SK-N-SH (cell line): ENCODE results near the gene CCL27. TPM values are rescaled to one million over a fixed set of nuclear protein-coding genes. Genes with fewer than 3 reads are reported as not detected.

Experiments used
- CTCF ChIA-PET: fragments of 300-600, 350-600 bp; formaldehyde crosslinking; extraction: SDS; loops from one replicate; lab custom pipeline; 2021; lab: Yijun Ruan, JAX
- POLR2A ChIA-PET: fragments of 350-600 bp; sonication (Branson Sonifier 250); formaldehyde crosslinking; extraction: SDS; loops from one replicate; lab custom pipeline; 2020; ENCODE audit warnings: antibody characterized with exemption, inconsistent platforms; lab: Yijun Ruan, JAX
- DNase-seq: peaks from one replicate; pipeline ENCODE4 v3.0.0; 2012
- H2AFZ ChIP-seq: fragments of 200-600 bp; sonication (generic); 2 replicates; pipeline ENCODE4 v1.8.1; 2016; ENCODE audit warnings: antibody characterized with exemption, mild to moderate bottlenecking, low read depth
- H3F3A ChIP-seq: fragments of 200-600 bp; sonication (generic); replicated peaks from 2 replicates; pipeline ENCODE3; 2016; ENCODE audit warnings: antibody characterized with exemption, mild to moderate bottlenecking; ENCODE audit not compliant: insufficient read depth
- H3K27ac ChIP-seq, 2 experiments: fragments of 200-500 bp in 1 of 2; fragments of 200-600 bp in 1 of 2; sonication (Bioruptor generic) in 1 of 2; sonication (generic), shearing (Covaris generic) in 1 of 2; 2 replicates each; pipeline versions ENCODE4 v1.5.1 to v1.6.1; 2014 to 2016; ENCODE audit warnings: low read depth in 2 of 2, inconsistent platforms in 1 of 2, low read length in 1 of 2, mild to moderate bottlenecking in 1 of 2, mixed read lengths in 1 of 2
- H3K27me3 ChIP-seq: fragments of 200-600 bp; sonication (generic), shearing (Covaris generic); 2 replicates; pipeline ENCODE4 v1.6.1; 2016; ENCODE audit warnings: mixed run types; ENCODE audit not compliant: insufficient read depth
- H3K36me3 ChIP-seq, 2 experiments: fragments of 200-500 bp in 1 of 2; fragments of 200-600 bp in 1 of 2; sonication (Bioruptor generic) in 1 of 2; sonication (generic) in 1 of 2; replicated peaks in 1 of 2; 2 replicates each; pipeline versions ENCODE3 to v1.5.1; 2014 to 2016; ENCODE audit warnings: low read length in 1 of 2, mild to moderate bottlenecking in 1 of 2; ENCODE audit not compliant: insufficient read depth in 2 of 2, control insufficient read depth in 1 of 2
- H3K4me1 ChIP-seq, 2 experiments: fragments of 200-500 bp in 1 of 2; fragments of 200-600 bp in 1 of 2; sonication (Bioruptor generic) in 1 of 2; sonication (generic), shearing (Covaris generic) in 1 of 2; 2 replicates each; pipeline versions ENCODE4 v1.5.1 to v1.6.1; 2014 to 2016; ENCODE audit warnings: low read depth in 1 of 2, low read length in 1 of 2, mixed run types in 1 of 2; ENCODE audit not compliant: insufficient read depth in 2 of 2, control insufficient read depth in 1 of 2
- H3K4me2 ChIP-seq: fragments of 200-600 bp; sonication (generic), shearing (Covaris generic); 2 replicates; pipeline ENCODE4 v1.6.1; 2017; ENCODE audit warnings: mixed run types
- H3K4me3 ChIP-seq, 2 experiments: fragments of 200-500 bp in 1 of 2; fragments of 200-600 bp in 1 of 2; sonication (Bioruptor generic) in 1 of 2; sonication (generic), shearing (Covaris generic) in 1 of 2; 2 replicates each; pipeline versions ENCODE4 v1.5.1 to v1.8.1; 2014 to 2016; ENCODE audit warnings: low read depth in 2 of 2, inconsistent platforms in 1 of 2, low read length in 1 of 2, mild to moderate bottlenecking in 1 of 2, mixed read lengths in 1 of 2, moderate library complexity in 1 of 2
- H3K79me2 ChIP-seq: fragments of 200-600 bp; sonication (generic); 2 replicates; pipeline ENCODE4 v1.8.1; 2017; ENCODE audit warnings: mild to moderate bottlenecking; ENCODE audit not compliant: insufficient read depth
- H3K9ac ChIP-seq: fragments of 200-600 bp; sonication (generic); 2 replicates; pipeline ENCODE4 v1.6.1; 2017; ENCODE audit warnings: mixed run types
- H3K9me2 ChIP-seq: fragments of 200-600 bp; sonication (generic); 2 replicates; pipeline ENCODE4 v1.6.1; 2017; ENCODE audit warnings: mixed run types
- H3K9me3 ChIP-seq: fragments of 200-600 bp; sonication (generic); 2 replicates; pipeline ENCODE4 v1.6.1; 2017; ENCODE audit warnings: mixed run types, mild to moderate bottlenecking, moderate library complexity
- H4K20me1 ChIP-seq: fragments of 200-600 bp; sonication (generic); 2 replicates; pipeline ENCODE4 v1.6.1; 2017; ENCODE audit warnings: mild to moderate bottlenecking, mixed run types; ENCODE audit not compliant: insufficient read depth
- ELF1 ChIP-seq: IDR thresholded peaks from 2 replicates; pipeline ENCODE4 v1.4.0; 2012
- EZH2phosphoT487 ChIP-seq: fragments of 200-600 bp; sonication (generic); IDR thresholded peaks from 2 replicates; pipeline ENCODE4 v1.6.1; 2017; ENCODE audit warnings: low read depth, mixed run types, mild to moderate bottlenecking, antibody characterized with exemption, moderate library complexity, borderline replicate concordance
- FOXJ3 ChIP-seq: sonication (generic); formaldehyde crosslinking; IDR thresholded peaks from 2 replicates; pipeline ENCODE4 v1.5.1; 2020; ENCODE audit warnings: mild to moderate bottlenecking, missing genetic modification reagents
- FOXM1 ChIP-seq: IDR thresholded peaks from 2 replicates; pipeline ENCODE4 v1.4.0; 2012; ENCODE audit warnings: low read depth, mild to moderate bottlenecking
- GABPA ChIP-seq: IDR thresholded peaks from 2 replicates; pipeline ENCODE4 v1.4.0; 2012; ENCODE audit warnings: low read depth, mild to moderate bottlenecking
- MAX ChIP-seq: IDR thresholded peaks from 2 replicates; pipeline ENCODE4 v1.4.0; 2012; ENCODE audit warnings: low read depth
- NRF1 ChIP-seq: IDR thresholded peaks from 2 replicates; pipeline ENCODE4 v1.6.1; 2012; ENCODE audit warnings: low read depth, mild to moderate bottlenecking, low read length
- PBX3 ChIP-seq: IDR thresholded peaks from 2 replicates; pipeline ENCODE4; 2012
- POLR2AphosphoS5 ChIP-seq: IDR thresholded peaks from 2 replicates; pipeline ENCODE4 v1.6.1; 2012; ENCODE audit warnings: low read depth, low read length
- SIN3A ChIP-seq: IDR thresholded peaks from 2 replicates; pipeline ENCODE4 v1.6.1; 2012; ENCODE audit warnings: low read depth, mild to moderate bottlenecking, low read length, moderate library complexity, borderline replicate concordance
- SMC3 ChIP-seq: IDR thresholded peaks from 2 replicates; pipeline ENCODE4 v1.6.1; 2012; ENCODE audit warnings: low read depth, low read length, improper control_type of control experiment
- TAF1 ChIP-seq: IDR thresholded peaks from 2 replicates; pipeline ENCODE4 v1.6.1; 2012; ENCODE audit warnings: low read depth, mild to moderate bottlenecking, low read length, moderate library complexity, borderline replicate concordance
- TCF12 ChIP-seq: IDR thresholded peaks from 2 replicates; pipeline ENCODE4 v1.4.0; 2012
- WGBS: methylation state at CpG from one replicate; pipeline ENCODE4 v1.1.6; 2017; ENCODE audit warnings: low lambda C conversion rate; 5-methylcytosine and 5-hydroxymethylcytosine counted together
- polyA plus RNA-seq, 3 experiments: library from polyadenylated mRNA; depleted of rRNA; stranded (reverse); fragments of >200 nt; gene quantifications; 2 replicates each; pipeline ENCODE4 v1.2.3, GENCODE V29; 2012
- TF ChIP-seq, protein P1 (sequence below): IDR thresholded peaks from 2 replicates; pipeline ENCODE4 v1.6.1; 2012; ENCODE audit warnings: mild to moderate bottlenecking, low read depth, low read length, moderate library complexity
- TF ChIP-seq, protein P2 (sequence below): fragments of 150-350 bp; IDR thresholded peaks from 2 replicates; pipeline ENCODE4 v1.6.1; 2017; ENCODE audit warnings: antibody characterized with exemption, low read length, low read depth, borderline replicate concordance

Gene CCL27
- polyA plus RNA-seq, 1 of the 3 experiments (the other 2 are of a cell fraction) = not detected

DNA sequence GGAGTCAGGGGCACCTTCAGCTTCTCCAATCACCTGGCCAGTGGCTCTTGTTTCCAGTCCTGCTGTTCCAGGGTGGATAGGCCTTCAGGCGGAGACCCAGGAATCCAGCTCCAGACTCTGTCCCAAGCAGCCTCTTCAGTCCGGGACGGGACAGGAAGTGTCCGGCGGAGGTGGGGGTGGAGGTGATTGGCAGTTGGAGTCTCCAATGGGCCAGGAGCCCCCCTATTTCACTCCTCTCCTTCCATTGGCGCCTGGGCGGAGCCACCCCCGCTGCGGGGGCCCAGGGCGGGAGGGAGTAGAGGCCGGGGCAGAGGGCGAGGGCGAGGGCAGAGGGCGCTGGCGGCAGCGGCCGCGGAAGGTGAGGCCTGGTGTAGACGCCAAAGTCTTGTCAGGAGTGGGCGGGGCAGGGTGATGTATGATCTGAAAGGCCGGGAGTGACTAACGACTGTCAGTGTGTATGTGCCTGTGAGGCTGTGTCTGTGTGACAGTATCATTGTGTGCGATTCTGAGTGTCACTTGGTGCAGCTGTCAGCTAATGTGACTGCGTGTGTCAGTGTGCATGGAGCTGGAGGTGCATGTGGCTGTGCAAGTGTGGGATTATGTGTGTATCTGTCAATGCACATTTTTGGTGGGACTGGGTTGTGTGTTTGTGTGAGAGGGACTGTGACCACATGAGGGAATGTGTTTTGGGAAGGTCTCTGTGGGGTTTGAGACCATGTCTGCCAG, 10.4 kb downstream of the CCL27 start, which contains the start of gene IL11RA:
Gene IL11RA, plus strand, starts transcription at position 310 of the 726 bp plus-strand sequence. CDS start 3,033 bp downstream, outside the sequence.
- TF ChIP-seq POLR2AphosphoS5 (no peak), TAF1 (no peak), NRF1 (no peak), SMC3 (no peak), GABPA (0 out of 2 replicates have a peak, but pooled peaks have one; percentile 19), PBX3 (peak; percentile 64)
- TF ChIP-seq, protein P1, sequence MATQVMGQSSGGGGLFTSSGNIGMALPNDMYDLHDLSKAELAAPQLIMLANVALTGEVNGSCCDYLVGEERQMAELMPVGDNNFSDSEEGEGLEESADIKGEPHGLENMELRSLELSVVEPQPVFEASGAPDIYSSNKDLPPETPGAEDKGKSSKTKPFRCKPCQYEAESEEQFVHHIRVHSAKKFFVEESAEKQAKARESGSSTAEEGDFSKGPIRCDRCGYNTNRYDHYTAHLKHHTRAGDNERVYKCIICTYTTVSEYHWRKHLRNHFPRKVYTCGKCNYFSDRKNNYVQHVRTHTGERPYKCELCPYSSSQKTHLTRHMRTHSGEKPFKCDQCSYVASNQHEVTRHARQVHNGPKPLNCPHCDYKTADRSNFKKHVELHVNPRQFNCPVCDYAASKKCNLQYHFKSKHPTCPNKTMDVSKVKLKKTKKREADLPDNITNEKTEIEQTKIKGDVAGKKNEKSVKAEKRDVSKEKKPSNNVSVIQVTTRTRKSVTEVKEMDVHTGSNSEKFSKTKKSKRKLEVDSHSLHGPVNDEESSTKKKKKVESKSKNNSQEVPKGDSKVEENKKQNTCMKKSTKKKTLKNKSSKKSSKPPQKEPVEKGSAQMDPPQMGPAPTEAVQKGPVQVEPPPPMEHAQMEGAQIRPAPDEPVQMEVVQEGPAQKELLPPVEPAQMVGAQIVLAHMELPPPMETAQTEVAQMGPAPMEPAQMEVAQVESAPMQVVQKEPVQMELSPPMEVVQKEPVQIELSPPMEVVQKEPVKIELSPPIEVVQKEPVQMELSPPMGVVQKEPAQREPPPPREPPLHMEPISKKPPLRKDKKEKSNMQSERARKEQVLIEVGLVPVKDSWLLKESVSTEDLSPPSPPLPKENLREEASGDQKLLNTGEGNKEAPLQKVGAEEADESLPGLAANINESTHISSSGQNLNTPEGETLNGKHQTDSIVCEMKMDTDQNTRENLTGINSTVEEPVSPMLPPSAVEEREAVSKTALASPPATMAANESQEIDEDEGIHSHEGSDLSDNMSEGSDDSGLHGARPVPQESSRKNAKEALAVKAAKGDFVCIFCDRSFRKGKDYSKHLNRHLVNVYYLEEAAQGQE = no peak
- Histone ChIP-seq H3K4me2 (peak within 1 kb of the TSS; percentile 76), H3K9ac (peak within 1 kb of the TSS; percentile 32; the same call in 1 of the 2 replicates), H3K36me3 (peaks cover 13 to 19% of the 10 kb centered on the region in 2 experiments), H2AFZ (0 out of 2 replicates have a peak within 1 kb of the TSS, but pooled peaks have one; percentile 71), H3K27me3 (no peaks in the 10 kb centered on the region), H3K79me2 (peaks cover 12% of the 10 kb centered on the region; the same call in 1 of the 2 replicates), H3K4me3 (no peak within 1 kb of the TSS), H3K9me2 (no peaks in the 10 kb centered on the region), H3K4me1 (peaks cover 23 to 87% of the 10 kb centered on the region in 2 experiments), H3K27ac (peak within 1 kb of the TSS; percentile 67 to 96), H4K20me1 (no peaks in the 10 kb centered on the region), H3K9me3 (no peaks in the 10 kb centered on the region), H3F3A (peaks cover 3% of the 10 kb centered on the region)
- ChIA-PET CTCF (interaction anchor here (4.2 to 14.1 kb wide), 2 partner anchors 12 to 15 kb away, joined by 20 to 152 read pairs; partner anchors contain the start of gene SIGMAR1), POLR2A (interaction anchor here (1.2 kb wide), 1 partner anchor 13 kb away, joined by 3 read pairs; no protein-coding TSS in a partner anchor)
- no peak for DNase-seq
- 85% methylated on average over 24 of the region's 24 CpGs for WGBS

DNA sequence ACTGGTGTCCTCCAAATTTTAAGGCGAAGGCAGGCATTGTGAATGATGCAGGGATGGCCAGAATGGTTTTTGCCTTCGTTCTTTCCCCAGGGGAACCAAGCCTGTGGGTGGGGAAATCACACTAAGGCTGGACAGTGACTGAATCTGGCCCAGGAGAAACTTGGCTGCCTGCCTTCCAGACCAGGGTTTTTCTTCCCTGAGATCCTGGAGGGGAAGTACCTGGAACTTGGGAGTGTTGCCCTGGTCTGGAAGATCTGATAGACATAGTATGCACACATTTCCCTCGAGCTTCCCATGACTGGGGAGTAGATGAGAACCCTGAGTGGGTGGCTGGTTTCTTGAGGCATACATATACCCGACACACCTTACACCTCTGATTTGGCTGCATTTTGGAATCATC, 11.1 kb downstream of the CCL27 start:
- H3K27ac ChIP-seq = peak overlapping the region in 1 of 2 experiments; percentile 96; a peak in 2 of 4 replicates
- peaks cover 13 to 19% of the 10 kb centered on the region in 2 experiments for H3K36me3 ChIP-seq
- CTCF ChIA-PET = interaction anchor here (4.2 to 14.1 kb wide), 2 partner anchors 13 to 14 kb away, joined by 20 to 152 read pairs; partner anchors contain the start of gene SIGMAR1
- H2AFZ ChIP-seq = no peak overlapping the region
- H3K4me1 ChIP-seq = peaks cover 23 to 85% of the 10 kb centered on the region in 2 experiments
- TF ChIP-seq, protein P2, sequence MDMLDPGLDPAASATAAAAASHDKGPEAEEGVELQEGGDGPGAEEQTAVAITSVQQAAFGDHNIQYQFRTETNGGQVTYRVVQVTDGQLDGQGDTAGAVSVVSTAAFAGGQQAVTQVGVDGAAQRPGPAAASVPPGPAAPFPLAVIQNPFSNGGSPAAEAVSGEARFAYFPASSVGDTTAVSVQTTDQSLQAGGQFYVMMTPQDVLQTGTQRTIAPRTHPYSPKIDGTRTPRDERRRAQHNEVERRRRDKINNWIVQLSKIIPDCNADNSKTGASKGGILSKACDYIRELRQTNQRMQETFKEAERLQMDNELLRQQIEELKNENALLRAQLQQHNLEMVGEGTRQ = no peak
- TF ChIP-seq ELF1 = no peak
- TF ChIP-seq SMC3 = no peak
- no peak for TF ChIP-seq SIN3A
- TF ChIP-seq EZH2phosphoT487 = no peak
- TF ChIP-seq FOXM1 = no peak
- TF ChIP-seq FOXJ3 (CRISPR knock-in tag) = no peak
- TF ChIP-seq TAF1 = no peak
- TF ChIP-seq TCF12 = no peak
- TF ChIP-seq MAX = no peak
- no peaks in the 10 kb centered on the region for H4K20me1 ChIP-seq
- H3K4me2 ChIP-seq = no peak overlapping the region; the same call in 1 of the 2 replicates
- no peak overlapping the region for H3K9ac ChIP-seq
- H3K9me2 ChIP-seq = no peaks in the 10 kb centered on the region
- H3K79me2 ChIP-seq = peaks cover 14% of the 10 kb centered on the region; the same call in 1 of the 2 replicates
- 53% methylated on average over 4 of the region's 4 CpGs for WGBS
- DNase-seq = no peak
- H3K4me3 ChIP-seq = no peak overlapping the region
- no peaks in the 10 kb centered on the region for H3K9me3 ChIP-seq
- peaks cover 3% of the 10 kb centered on the region for H3F3A ChIP-seq
- no peaks in the 10 kb centered on the region for H3K27me3 ChIP-seq
- POLR2A ChIA-PET = interaction anchor here (1.3 kb wide), 1 partner anchor 14 kb away, joined by 12 read pairs; the partner anchor contains the start of gene SIGMAR1
